ENCODE data around the gene GYS1.

Gene GYS1

GRCh38 chr19:48962849-48963165 lies 30.3 kb downstream of the GYS1 start:
- DNase-seq = no peak

GRCh38 chr19:48962029-48962848 lies 30.9 kb downstream of the GYS1 start:
- DNase-seq = no peak

- no peak for DNase-seq
Measured at GRCh38 chr19:48961673-48962028, 31.5 kb downstream of the GYS1 start.

- DNase-seq = no peak
Measured at GRCh38 chr19:48961051-48961649, 32.0 kb downstream of the GYS1 start.

GRCh38 chr19:48959341-48960239 lies 33.5 kb downstream of the GYS1 start:
- DNase-seq = no peak

GRCh38 chr19:48958006-48958405 lies 35.1 kb downstream of the GYS1 start:
- no peak for DNase-seq

- no peak for DNase-seq
Measured at GRCh38 chr19:48955308-48955958, 37.7 kb downstream of the GYS1 start.

- peak; percentile 73 for DNase-seq
Measured at GRCh38 chr19:48954595-48955307, 38.4 kb downstream of the GYS1 start, which contains the start of gene BAX. BAX (plus strand) TSS chr19:48954875; CDS start chr19:48954929, 54 bp downstream.

GRCh38 chr19:48953990-48954594 lies 39.0 kb downstream of the GYS1 start:
- DNase-seq = no peak

- no peak for DNase-seq
Measured at GRCh38 chr19:48953141-48953540, 40.0 kb downstream of the GYS1 start.

GRCh38 chr19:48950830-48951519 lies 42.1 kb downstream of the GYS1 start:
- DNase-seq = no peak

GRCh38 chr19:48950159-48950558 lies 43.0 kb downstream of the GYS1 start:
- DNase-seq = no peak

- DNase-seq = no peak
Measured at GRCh38 chr19:48947258-48947542, 45.9 kb downstream of the GYS1 start.

GRCh38 chr19:48946463-48947257 lies 46.4 kb downstream of the GYS1 start:
- no peak for DNase-seq

- no peak for DNase-seq
Measured at GRCh38 chr19:48945817-48946216, 47.3 kb downstream of the GYS1 start.

- DNase-seq = no peak
Measured at GRCh38 chr19:48945415-48945814, 47.7 kb downstream of the GYS1 start.

- DNase-seq = no peak
Measured at GRCh38 chr19:48943081-48943480, 50.0 kb downstream of the GYS1 start.

GRCh38 chr19:48940902-48941301 lies 52.2 kb downstream of the GYS1 start:
- no peak for DNase-seq

GRCh38 chr19:48938256-48938655 lies 54.9 kb downstream of the GYS1 start:
- no peak for DNase-seq

GRCh38 chr19:48935864-48936263 lies 57.2 kb downstream of the GYS1 start:
- DNase-seq = no peak

GRCh38 chr19:48934837-48935236 lies 58.3 kb downstream of the GYS1 start:
- no peak for DNase-seq

All from central memory CD4-positive, alpha-beta T cell (primary cell).